NCI-H146 treated with DMSO at 0.1 percent for 48 hours (cell line): ENCODE data around the gene MEGF11.

ENCODE experiments used
- DNase-seq: peaks from one replicate; lab custom pipeline; 2025; ENCODE audit not compliant: unreplicated experiment; lab: John Stamatoyannopoulos, UW

The MEGF11 gene

GRCh38 chr15:65925338-65925737 is 328.2 kb downstream of the MEGF11 start:
- DNase-seq: no peak

- no peak for DNase-seq
These were observed 329.5 kb downstream of the MEGF11 start for GRCh38 chr15:65924004-65924403.

- DNase-seq: no peak
These were observed 330.3 kb downstream of the MEGF11 start for GRCh38 chr15:65923264-65923663.

GRCh38 chr15:65922621-65923020 is 330.9 kb downstream of the MEGF11 start:
- no peak for DNase-seq

- DNase-seq: no peak
These were observed 331.8 kb downstream of the MEGF11 start for GRCh38 chr15:65921780-65922179.

- no peak for DNase-seq
These were observed 332.7 kb downstream of the MEGF11 start for GRCh38 chr15:65920825-65921309.

GRCh38 chr15:65920121-65920520 is 333.4 kb downstream of the MEGF11 start:
- DNase-seq: no peak

- no peak for DNase-seq
These were observed 334.2 kb downstream of the MEGF11 start for GRCh38 chr15:65919353-65919752.

GRCh38 chr15:65918945-65919344 is 334.6 kb downstream of the MEGF11 start:
- DNase-seq: no peak

- DNase-seq: no peak
These were observed 335.1 kb downstream of the MEGF11 start for GRCh38 chr15:65918357-65918920.

GRCh38 chr15:65917936-65918335 is 335.6 kb downstream of the MEGF11 start:
- no peak for DNase-seq

- no peak for DNase-seq
These were observed 336.2 kb downstream of the MEGF11 start for GRCh38 chr15:65917407-65917756.

- no peak for DNase-seq
These were observed 336.7 kb downstream of the MEGF11 start for GRCh38 chr15:65916664-65917406.

- DNase-seq: no peak
These were observed 337.4 kb downstream of the MEGF11 start for GRCh38 chr15:65916041-65916663.

GRCh38 chr15:65914981-65915925 is 338.3 kb downstream of the MEGF11 start:
- DNase-seq: no peak

GRCh38 chr15:65914386-65914785 is 339.2 kb downstream of the MEGF11 start:
- DNase-seq: no peak

- no peak for DNase-seq
These were observed 339.8 kb downstream of the MEGF11 start for GRCh38 chr15:65913631-65914199.

GRCh38 chr15:65912235-65912634 is 341.3 kb downstream of the MEGF11 start:
- no peak for DNase-seq

- DNase-seq: no peak
These were observed 343.2 kb downstream of the MEGF11 start for GRCh38 chr15:65910341-65910740.

- DNase-seq: no peak
These were observed 343.7 kb downstream of the MEGF11 start for GRCh38 chr15:65909831-65910230.

- no peak for DNase-seq
These were observed 344.7 kb downstream of the MEGF11 start for GRCh38 chr15:65908876-65909275.
